ENCODE measurements around the gene TRMU.

DNA sequence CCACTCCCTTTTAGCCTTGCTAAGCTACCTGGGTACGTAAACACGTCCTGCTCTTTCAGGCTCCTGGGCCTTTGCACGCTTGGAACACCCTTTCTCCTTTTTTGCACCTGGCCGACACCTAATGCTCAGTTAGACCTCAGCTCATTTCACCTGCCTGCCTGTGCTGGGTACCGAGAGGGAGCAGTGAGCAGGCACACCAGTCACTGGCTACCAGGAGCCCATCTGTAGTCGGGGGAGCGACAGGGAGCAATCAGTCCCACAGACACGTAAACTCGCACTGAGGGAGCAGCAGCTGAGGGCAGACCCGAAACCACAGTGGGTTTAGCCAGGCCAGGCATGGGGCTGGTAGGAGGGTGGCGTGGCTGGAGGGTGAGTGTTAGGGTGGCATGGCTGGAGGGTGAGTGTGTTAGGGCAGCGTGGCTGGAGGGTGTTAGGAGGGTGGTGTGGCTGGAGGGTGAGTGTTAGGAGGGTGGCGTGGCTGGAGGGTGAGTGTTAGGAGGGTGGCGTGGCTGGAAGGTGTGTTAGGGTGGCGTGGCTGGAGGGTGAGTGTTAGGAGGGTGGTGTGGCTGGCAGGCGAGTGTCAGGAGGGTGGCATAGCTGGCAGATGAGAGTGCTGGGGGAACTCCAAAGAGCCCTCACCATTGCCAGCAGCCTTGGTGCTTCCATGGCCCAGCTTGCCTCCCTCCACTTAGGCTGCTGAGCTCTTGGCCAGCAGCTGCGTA is 45.2 kb upstream of the TRMU start:
- TF ChIP-seq EZH2 (IDR thresholded peaks at IDR 0.05; ENCODE audit: borderline replicate concordance, low read depth, low read length, poor library complexity, severe bottlenecking), result no peak
- TF ChIP-seq, protein P1, sequence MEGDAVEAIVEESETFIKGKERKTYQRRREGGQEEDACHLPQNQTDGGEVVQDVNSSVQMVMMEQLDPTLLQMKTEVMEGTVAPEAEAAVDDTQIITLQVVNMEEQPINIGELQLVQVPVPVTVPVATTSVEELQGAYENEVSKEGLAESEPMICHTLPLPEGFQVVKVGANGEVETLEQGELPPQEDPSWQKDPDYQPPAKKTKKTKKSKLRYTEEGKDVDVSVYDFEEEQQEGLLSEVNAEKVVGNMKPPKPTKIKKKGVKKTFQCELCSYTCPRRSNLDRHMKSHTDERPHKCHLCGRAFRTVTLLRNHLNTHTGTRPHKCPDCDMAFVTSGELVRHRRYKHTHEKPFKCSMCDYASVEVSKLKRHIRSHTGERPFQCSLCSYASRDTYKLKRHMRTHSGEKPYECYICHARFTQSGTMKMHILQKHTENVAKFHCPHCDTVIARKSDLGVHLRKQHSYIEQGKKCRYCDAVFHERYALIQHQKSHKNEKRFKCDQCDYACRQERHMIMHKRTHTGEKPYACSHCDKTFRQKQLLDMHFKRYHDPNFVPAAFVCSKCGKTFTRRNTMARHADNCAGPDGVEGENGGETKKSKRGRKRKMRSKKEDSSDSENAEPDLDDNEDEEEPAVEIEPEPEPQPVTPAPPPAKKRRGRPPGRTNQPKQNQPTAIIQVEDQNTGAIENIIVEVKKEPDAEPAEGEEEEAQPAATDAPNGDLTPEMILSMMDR (conservative IDR thresholded peaks at IDR 0.05; ENCODE audit: low read depth, low read length), result no peak

Data from A673 (cell line).